ENCODE measurements around the gene ZMYND10.

Gene ZMYND10

GRCh38 chr3:50353245-50354004 is 7.9 kb upstream of the ZMYND10 start:
- H2BK5ac ChIP-seq (ENCODE audit: low read depth, low read length, poor library complexity): no peak overlapping the region

GRCh38 chr3:50352781-50353180 is 7.2 kb upstream of the ZMYND10 start:
- H4K91ac ChIP-seq (ENCODE audit: low read depth, low read length): no peak overlapping the region
- H4K8ac ChIP-seq (ENCODE audit: low read depth, low read length): no peak overlapping the region
- no peak overlapping the region for H3K23ac ChIP-seq (ENCODE audit: low read length)
- H2AFZ ChIP-seq (ENCODE audit: insufficient read depth, low read length, poor library complexity): no peak overlapping the region
- no peak overlapping the region for H3K9ac ChIP-seq (ENCODE audit: low read length)
- H3K79me2 ChIP-seq (ENCODE audit: control insufficient read depth, insufficient read depth, low read length, poor library complexity): peaks cover 4% of the 10 kb centered on the region
- H3K18ac ChIP-seq (ENCODE audit: low read length): no peak overlapping the region
- H2BK5ac ChIP-seq (ENCODE audit: low read depth, low read length, poor library complexity): no peak overlapping the region
- no peak overlapping the region for H3K14ac ChIP-seq (ENCODE audit: low read length)
- H3K4me3 ChIP-seq (ENCODE audit: low read depth, low read length): no peak overlapping the region
- H2AK5ac ChIP-seq (ENCODE audit: low read length): no peak overlapping the region
- peaks cover 22 to 42% of the 10 kb centered on the region in 2 experiments for H3K4me1 ChIP-seq (ENCODE audit: control insufficient read depth in 1 of 2, insufficient read depth in 2 of 2, low read length in 2 of 2)
- peaks cover 2% of the 10 kb centered on the region for H3K9me3 ChIP-seq (ENCODE audit: insufficient read depth, low read depth, low read length)
- peak in 1 of 2 donors; percentile 34 for DNase-seq
- WGBS (ENCODE audit: extremely low coverage, insufficient coverage, insufficient read length): no CpG with 5 or more reads among the region's 2 CpGs
- no peak overlapping the region for H4K12ac ChIP-seq (ENCODE audit: low read depth, low read length)
- H3K79me1 ChIP-seq (ENCODE audit: low read length): peaks cover 5% of the 10 kb centered on the region
- no peak overlapping the region for H3K4ac ChIP-seq (ENCODE audit: low read depth, low read length)
- H3K27me3 ChIP-seq (ENCODE audit: insufficient read depth, low read length): no peaks in the 10 kb centered on the region
- no peak overlapping the region for H2BK120ac ChIP-seq (ENCODE audit: insufficient read depth, low read length, poor library complexity)
- H3K27ac ChIP-seq (ENCODE audit: low read depth, low read length): no peak overlapping the region
- no peak overlapping the region for H3K4me2 ChIP-seq (ENCODE audit: low read length)
- no peak overlapping the region for H2BK12ac ChIP-seq (ENCODE audit: low read length)
- H3K36me3 ChIP-seq (ENCODE audit: control insufficient read depth in 1 of 2, insufficient read depth in 2 of 2, low read length in 2 of 2): peaks cover 44 to 51% of the 10 kb centered on the region in 2 experiments

More at GRCh38 chr3:50353245-50354004, 7.9 kb upstream of the ZMYND10 start:
- no peak for DNase-seq
- no peak overlapping the region for H3K4me2 ChIP-seq (ENCODE audit: low read length)
- no peak overlapping the region for H4K12ac ChIP-seq (ENCODE audit: low read depth, low read length)
- no peak overlapping the region for H3K4me3 ChIP-seq (ENCODE audit: low read depth, low read length)
- H3K4ac ChIP-seq (ENCODE audit: low read depth, low read length): no peak overlapping the region
- H3K36me3 ChIP-seq (ENCODE audit: control insufficient read depth in 1 of 2, insufficient read depth in 2 of 2, low read length in 2 of 2): peaks cover 40 to 53% of the 10 kb centered on the region in 2 experiments
- no peak overlapping the region for H3K27ac ChIP-seq (ENCODE audit: low read depth, low read length)
- no peak overlapping the region for H4K91ac ChIP-seq (ENCODE audit: low read depth, low read length)
- H3K4me1 ChIP-seq (ENCODE audit: control insufficient read depth in 1 of 2, insufficient read depth in 2 of 2, low read length in 2 of 2): peaks cover 29 to 48% of the 10 kb centered on the region in 2 experiments
- no peak overlapping the region for H2AFZ ChIP-seq (ENCODE audit: insufficient read depth, low read length, poor library complexity)
- H2BK120ac ChIP-seq (ENCODE audit: insufficient read depth, low read length, poor library complexity): no peak overlapping the region
- no peak overlapping the region for H2BK12ac ChIP-seq (ENCODE audit: low read length)
- no peaks in the 10 kb centered on the region for H3K9me3 ChIP-seq (ENCODE audit: insufficient read depth, low read depth, low read length)
- H2AK5ac ChIP-seq (ENCODE audit: low read length): no peak overlapping the region
- H4K8ac ChIP-seq (ENCODE audit: low read depth, low read length): no peak overlapping the region
- no peaks in the 10 kb centered on the region for H3K27me3 ChIP-seq (ENCODE audit: insufficient read depth, low read length)
- peaks cover 5% of the 10 kb centered on the region for H3K79me1 ChIP-seq (ENCODE audit: low read length)
- no peak overlapping the region for H3K9ac ChIP-seq (ENCODE audit: low read length)
- H3K79me2 ChIP-seq (ENCODE audit: control insufficient read depth, insufficient read depth, low read length, poor library complexity): peaks cover 9% of the 10 kb centered on the region
- H3K18ac ChIP-seq (ENCODE audit: low read length): no peak overlapping the region
- H3K14ac ChIP-seq (ENCODE audit: low read length): no peak overlapping the region
- H3K23ac ChIP-seq (ENCODE audit: low read length): no peak overlapping the region
- no CpG with 5 or more reads among the region's 12 CpGs for WGBS (ENCODE audit: extremely low coverage, insufficient coverage, insufficient read length)

GRCh38 chr3:50351323-50351697 is 5.8 kb upstream of the ZMYND10 start:
- H3K4ac ChIP-seq (ENCODE audit: low read depth, low read length): no peak overlapping the region
- H3K18ac ChIP-seq (ENCODE audit: low read length): no peak overlapping the region
- H3K9ac ChIP-seq (ENCODE audit: low read length): peak overlapping the region; percentile 0
- H3K79me1 ChIP-seq (ENCODE audit: low read length): peaks cover 5% of the 10 kb centered on the region
- H3K9me3 ChIP-seq (ENCODE audit: insufficient read depth, low read depth, low read length): peaks cover 2% of the 10 kb centered on the region
- no CpG with 5 or more reads among the region's 11 CpGs for WGBS (ENCODE audit: extremely low coverage, insufficient coverage, insufficient read length)
- DNase-seq: no peak
- H2BK12ac ChIP-seq (ENCODE audit: low read length): no peak overlapping the region
- peak overlapping the region; percentile 16 for H4K8ac ChIP-seq (ENCODE audit: low read depth, low read length)
- H4K12ac ChIP-seq (ENCODE audit: low read depth, low read length): no peak overlapping the region
- H3K14ac ChIP-seq (ENCODE audit: low read length): no peak overlapping the region
- peak overlapping the region; percentile 90 for H3K4me3 ChIP-seq (ENCODE audit: low read depth, low read length)
- H2AFZ ChIP-seq (ENCODE audit: insufficient read depth, low read length, poor library complexity): no peak overlapping the region
- no peak overlapping the region for H2AK5ac ChIP-seq (ENCODE audit: low read length)
- H2BK120ac ChIP-seq (ENCODE audit: insufficient read depth, low read length, poor library complexity): no peak overlapping the region
- peaks cover 2% of the 10 kb centered on the region for H3K79me2 ChIP-seq (ENCODE audit: control insufficient read depth, insufficient read depth, low read length, poor library complexity)
- peak overlapping the region; percentile 76 for H3K4me2 ChIP-seq (ENCODE audit: low read length)
- no peak overlapping the region for H3K27ac ChIP-seq (ENCODE audit: low read depth, low read length)
- H4K91ac ChIP-seq (ENCODE audit: low read depth, low read length): no peak overlapping the region
- peaks cover 14 to 27% of the 10 kb centered on the region in 2 experiments for H3K4me1 ChIP-seq (ENCODE audit: control insufficient read depth in 1 of 2, insufficient read depth in 2 of 2, low read length in 2 of 2)
- H2BK5ac ChIP-seq (ENCODE audit: low read depth, low read length, poor library complexity): no peak overlapping the region
- no peak overlapping the region for H3K23ac ChIP-seq (ENCODE audit: low read length)
- H3K27me3 ChIP-seq (ENCODE audit: insufficient read depth, low read length): no peaks in the 10 kb centered on the region
- H3K36me3 ChIP-seq (ENCODE audit: control insufficient read depth in 1 of 2, insufficient read depth in 2 of 2, low read length in 2 of 2): peaks cover 41 to 47% of the 10 kb centered on the region in 2 experiments

- H3K14ac ChIP-seq (ENCODE audit: low read length): peak within 1 kb of the TSS; percentile 63
- H2BK5ac ChIP-seq (ENCODE audit: low read depth, low read length, poor library complexity): peak within 1 kb of the TSS; percentile 75
- peak within 1 kb of the TSS; percentile 86 for H4K8ac ChIP-seq (ENCODE audit: low read depth, low read length)
- H3K18ac ChIP-seq (ENCODE audit: low read length): peak within 1 kb of the TSS; percentile 78
- H3K79me2 ChIP-seq (ENCODE audit: control insufficient read depth, insufficient read depth, low read length, poor library complexity): peaks cover 2% of the 10 kb centered on the region
- H3K4me1 ChIP-seq (ENCODE audit: control insufficient read depth in 1 of 2, insufficient read depth in 2 of 2, low read length in 2 of 2): peaks cover 14 to 23% of the 10 kb centered on the region in 2 experiments
- H3K27me3 ChIP-seq (ENCODE audit: insufficient read depth, low read length): no peaks in the 10 kb centered on the region
- H3K9me3 ChIP-seq (ENCODE audit: insufficient read depth, low read depth, low read length): peaks cover 2% of the 10 kb centered on the region
- H3K79me1 ChIP-seq (ENCODE audit: low read length): peaks cover 5% of the 10 kb centered on the region
- H3K4me3 ChIP-seq (ENCODE audit: low read depth, low read length): peak within 1 kb of the TSS; percentile 90
- peak within 1 kb of the TSS; percentile 50 for H4K12ac ChIP-seq (ENCODE audit: low read depth, low read length)
- H3K23ac ChIP-seq (ENCODE audit: low read length): no peak within 1 kb of the TSS
- peak within 1 kb of the TSS; percentile 72 for H2AFZ ChIP-seq (ENCODE audit: insufficient read depth, low read length, poor library complexity)
- H3K36me3 ChIP-seq (ENCODE audit: control insufficient read depth in 1 of 2, insufficient read depth in 2 of 2, low read length in 2 of 2): peaks cover 36 to 41% of the 10 kb centered on the region in 2 experiments
- H3K27ac ChIP-seq (ENCODE audit: low read depth, low read length): peak within 1 kb of the TSS; percentile 69
- H2BK120ac ChIP-seq (ENCODE audit: insufficient read depth, low read length, poor library complexity): peak within 1 kb of the TSS; percentile 26
- DNase-seq: peak; percentile 98
- peak within 1 kb of the TSS; percentile 65 for H3K9ac ChIP-seq (ENCODE audit: low read length)
- peak within 1 kb of the TSS; percentile 35 for H2AK5ac ChIP-seq (ENCODE audit: low read length)
- H3K4ac ChIP-seq (ENCODE audit: low read depth, low read length): peak within 1 kb of the TSS; percentile 22
- WGBS (ENCODE audit: extremely low coverage, insufficient coverage, insufficient read length): no CpG with 5 or more reads among the region's 64 CpGs
- H4K91ac ChIP-seq (ENCODE audit: low read depth, low read length): peak within 1 kb of the TSS; percentile 84
- no peak within 1 kb of the TSS for H2BK12ac ChIP-seq (ENCODE audit: low read length)
- H3K4me2 ChIP-seq (ENCODE audit: low read length): peak within 1 kb of the TSS; percentile 76
Measured at GRCh38 chr3:50350527-50351322, 5.2 kb upstream of the ZMYND10 start, which contains the start of the genes CYB561D2 and NPRL2. CYB561D2 (plus strand) TSS chr3:50350862; CDS start chr3:50351434, 572 bp downstream. NPRL2 (minus strand) TSS chr3:50350775; CDS start chr3:50350652, 123 bp downstream.

Data from trophoblast cell (in vitro differentiated cells and primary cell).